GM12878 (cell line): ENCODE results near the gene TRIOBP. TPM values are rescaled to one million over a fixed set of nuclear protein-coding genes. Genes with fewer than 3 reads are reported as not detected.

ENCODE experiments used
- ATAC-seq: fragments of 200-7000 bp; cut with Tn5 transposase; 3 replicates; pipeline ENCODE4 v1.9.1; 2020; ENCODE audit warnings: mild to moderate bottlenecking, moderate library complexity
- BruUV-seq: library from RNA; stranded (reverse); fragments of 400-500 nt; replicated peaks from 2 replicates; lab custom pipeline; 2021; lab: Mats Ljungman, UMichigan
- CTCF ChIA-PET: fragments of 300-600 bp; sonication (Branson Sonifier 250); formaldehyde crosslinking; extraction: SDS; loops from one replicate; lab custom pipeline; 2021; ENCODE audit warnings: inconsistent platforms; lab: Yijun Ruan, JAX
- POLR2A ChIA-PET: fragments of 350-600 bp; formaldehyde crosslinking; extraction: SDS; loops from one replicate; lab custom pipeline; 2021; ENCODE audit warnings: inconsistent platforms; lab: Charles Lee
- RAD21 ChIA-PET: fragments of 300-600 bp; sonication (Branson Sonifier 250); formaldehyde crosslinking; loops from one replicate; lab custom pipeline; 2023; ENCODE audit warnings: antibody characterized with exemption; ENCODE audit not compliant: unreplicated experiment; lab: Charles Lee
- SMC1A ChIA-PET: fragments of 300-600 bp; sonication (Branson Sonifier 250); formaldehyde crosslinking; loops from one replicate; lab custom pipeline; 2023; ENCODE audit not compliant: unreplicated experiment, uncharacterized antibody; lab: Charles Lee
- DNase-seq: peaks from one replicate; pipeline ENCODE4 v3.0.0-alpha.2; 2011; ENCODE audit warnings: low read depth, low spot score
- FAIRE-seq: peaks from 3 replicates; lab custom pipeline; 2011; peaks lifted over from hg19 to GRCh38; lab: Jason Lieb, UNC
- H2AFZ ChIP-seq: 2 replicates; pipeline ENCODE4 v1.6.0; 2011; ENCODE audit warnings: low read depth, low read length, control low read depth; ENCODE audit not compliant: control insufficient read depth
- H3K27ac ChIP-seq: 2 replicates; pipeline ENCODE4 v1.5.1; 2011; ENCODE audit warnings: control low read depth; ENCODE audit not compliant: control insufficient read depth, insufficient read depth
- H3K27me3 ChIP-seq, 2 experiments: replicated peaks in 1 of 2; 2 replicates each; pipeline versions ENCODE4 v1.6.0 to v1.6.1; 2011; ENCODE audit warnings: low read length in 1 of 2; ENCODE audit not compliant: control insufficient read depth in 2 of 2, insufficient read depth in 2 of 2
- H3K36me3 ChIP-seq, 2 experiments: 2 replicates each; pipeline ENCODE4 v1.5.1; 2011; ENCODE audit warnings: low read length in 1 of 2; ENCODE audit not compliant: control insufficient read depth in 2 of 2, insufficient read depth in 2 of 2
- H3K4me1 ChIP-seq: 2 replicates; pipeline ENCODE4 v1.6.1; 2011; ENCODE audit warnings: mild to moderate bottlenecking, low read length, moderate library complexity, mixed read lengths; ENCODE audit not compliant: control insufficient read depth, insufficient read depth
- H3K4me2 ChIP-seq: 2 replicates; pipeline ENCODE4 v1.6.0; 2011; ENCODE audit warnings: control low read depth; ENCODE audit not compliant: control insufficient read depth, insufficient read depth
- H3K4me3 ChIP-seq: fragments of 200-600 bp; sonication (generic); 2 replicates; pipeline ENCODE4 v1.5.1; 2016
- H3K79me2 ChIP-seq: 2 replicates; pipeline ENCODE4 v1.6.0; 2011; ENCODE audit warnings: low read length; ENCODE audit not compliant: control insufficient read depth, insufficient read depth
- H3K9ac ChIP-seq: 2 replicates; pipeline ENCODE4 v1.8.0; 2011; ENCODE audit warnings: low read length, control low read depth, mixed read lengths; ENCODE audit not compliant: control insufficient read depth, insufficient read depth
- H3K9me3 ChIP-seq: replicated peaks from 3 replicates; pipeline ENCODE4 v1.5.1; 2011; ENCODE audit warnings: mild to moderate bottlenecking, low read length; ENCODE audit not compliant: control insufficient read depth, insufficient read depth
- H4K20me1 ChIP-seq: 2 replicates; pipeline ENCODE4 v1.6.0; 2011; ENCODE audit not compliant: control insufficient read depth, insufficient read depth
- BACH1 ChIP-seq: fragments of 450-650 bp; IDR thresholded peaks from 2 replicates; pipeline ENCODE4 v1.6.1; 2017; ENCODE audit warnings: mild to moderate bottlenecking, borderline replicate concordance
- BCL11A ChIP-seq: IDR thresholded peaks from 2 replicates; pipeline ENCODE4 v1.6.1; 2011; ENCODE audit warnings: low read depth, low read length
- CBX3 ChIP-seq: fragments of 200-600 bp; sonication (generic); IDR thresholded peaks from 2 replicates; pipeline ENCODE4 v1.6.1; 2016; ENCODE audit warnings: low read depth, borderline replicate concordance
- CREM ChIP-seq: IDR thresholded peaks from 2 replicates; pipeline ENCODE4 v1.6.1; 2014; ENCODE audit warnings: antibody characterized with exemption, low read depth
- FOS ChIP-seq: IDR thresholded peaks from 3 replicates; pipeline ENCODE4 v1.6.1; 2011; ENCODE audit warnings: borderline replicate concordance; ENCODE audit not compliant: insufficient read length; ENCODE audit errors: extremely low read depth
- LARP7 ChIP-seq: fragments of 450-650 bp; IDR thresholded peaks from 2 replicates; pipeline ENCODE4 v1.6.1; 2017; ENCODE audit warnings: mild to moderate bottlenecking
- NFYB ChIP-seq: IDR thresholded peaks from 2 replicates; pipeline ENCODE4 v1.6.1; 2011; ENCODE audit warnings: low read depth, mild to moderate bottlenecking, low read length, improper control_type of control experiment, moderate library complexity; ENCODE audit not compliant: insufficient read depth
- PAX5 ChIP-seq: IDR thresholded peaks from 2 replicates; pipeline ENCODE4 v1.6.1; 2011; ENCODE audit warnings: low read depth, low read length, borderline replicate concordance
- PAX8 ChIP-seq: fragments of 450-650 bp; IDR thresholded peaks from 2 replicates; pipeline ENCODE4 v1.6.1; 2017; ENCODE audit warnings: mild to moderate bottlenecking, moderate library complexity
- YBX1 ChIP-seq: fragments of 450-650 bp; IDR thresholded peaks from 2 replicates; pipeline ENCODE4 v1.6.1; 2016; ENCODE audit warnings: antibody characterized with exemption
- WGBS: methylation state at CpG from one replicate; pipeline ENCODE4 v1.1.6; 2016; ENCODE audit warnings: low lambda C conversion rate; ENCODE audit not compliant: insufficient replicate concordance, insufficient coverage; ENCODE audit errors: missing lambda C conversion rate; 5-methylcytosine and 5-hydroxymethylcytosine counted together
- in situ Hi-C: fragments of 300-500 bp; cut with MboI; formaldehyde crosslinking; loops from 9 replicates; pipeline ENCODE4 v1.14.3; 2018; ENCODE audit warnings: mixed read lengths
- intact Hi-C: fragments of 100-400 bp; cut with micrococcal nuclease; formaldehyde crosslinking; loops from one replicate; pipeline ENCODE4 v1.14.2; 2022; ENCODE audit not compliant: unreplicated experiment
- polyA plus RNA-seq, 11 experiments: library from polyadenylated mRNA; depleted of rRNA in 4 of 11; unstranded in 6 of 11; stranded (reverse) in 5 of 11; fragments of >200 nt; fragmentation: Nextera tagmentation in 4 of 11; fragmentation: Illumina TruSeq in 1 of 11; extraction: Ambion mirVana in 4 of 11; extraction: Trizol in 1 of 11; gene quantifications; 1 replicate in 1 of 11; 2 replicates in 10 of 11; pipeline versions ENCODE4 v1.2.1 to v1.2.3, GENCODE V29; 2011 to 2016; ENCODE audit warnings: inconsistent platforms in 2 of 11, missing spikeins in 2 of 11, low read depth in 1 of 11
- total RNA-seq, 4 experiments: library from RNA; depleted of rRNA in 3 of 4; stranded (reverse); fragments of >200 nt in 3 of 4; fragmentation: Illumina TruSeq in 1 of 4; extraction: Trizol in 1 of 4; gene quantifications; 2 replicates each; pipeline versions ENCODE4 v1.2.1 to v1.2.3, GENCODE V29; 2013 to 2021
- TF ChIP-seq, protein P1 (sequence below): fragments of 450-650 bp; IDR thresholded peaks from 2 replicates; pipeline ENCODE4 v1.6.1; 2016; ENCODE audit warnings: mild to moderate bottlenecking, moderate library complexity, borderline replicate concordance
- TF ChIP-seq, protein P2 (sequence below): fragments of 450-650 bp; IDR thresholded peaks from 2 replicates; pipeline ENCODE4 v1.6.1; 2014; ENCODE audit warnings: mild to moderate bottlenecking
- TF ChIP-seq, protein P3 (sequence below): IDR thresholded peaks from 2 replicates; pipeline ENCODE4 v1.6.1; 2011; ENCODE audit warnings: borderline replicate concordance, low read depth, mild to moderate bottlenecking, moderate library complexity, mixed read lengths, low read length; ENCODE audit not compliant: insufficient read depth; ENCODE audit errors: extremely low read length
- TF ChIP-seq, protein P4 (sequence below): fragments of 450-650 bp; IDR thresholded peaks from 2 replicates; pipeline ENCODE4 v1.6.1; 2018; ENCODE audit warnings: mild to moderate bottlenecking, low read depth, moderate library complexity; ENCODE audit not compliant: partially characterized antibody

The TRIOBP gene
- total and polyA plus RNA-seq, 10 of the 15 experiments (the other 5 are each of a cell fraction or from before 2014, with no cell fraction given): 0.21 to 23.6 (median 11.9) TPM

DNA sequence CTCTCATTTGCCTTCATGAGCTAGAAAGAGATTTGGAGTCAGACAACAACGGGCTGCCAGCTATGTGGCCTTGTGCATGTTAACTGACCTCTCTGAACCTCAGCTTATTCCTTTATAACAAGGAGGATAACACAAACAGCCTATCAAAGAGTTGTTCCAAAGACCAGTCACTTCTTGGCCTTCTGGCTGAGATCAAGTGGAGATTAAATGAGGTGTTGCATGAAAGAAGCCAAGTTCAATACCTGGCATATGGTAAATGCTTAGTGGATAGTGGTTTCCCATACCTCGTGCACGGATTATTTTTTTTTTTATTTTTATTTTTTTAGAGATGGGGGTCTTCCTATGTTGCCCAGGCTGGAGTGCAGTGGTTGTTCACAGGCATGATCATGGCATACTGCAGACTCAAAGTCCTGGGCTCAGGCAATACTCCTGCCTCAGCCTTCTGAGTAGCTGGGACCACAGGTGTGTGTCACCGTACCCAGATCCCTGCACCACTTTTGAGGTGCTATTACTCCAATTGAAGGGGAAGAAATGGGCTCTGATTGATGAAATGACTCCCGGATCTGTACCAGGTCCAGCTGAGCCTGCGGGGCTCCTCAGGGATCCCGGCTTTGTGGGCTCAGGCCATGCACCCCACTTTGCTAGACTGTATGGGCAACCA lies 16.5 kb upstream of the TRIOBP start:
- intact Hi-C loops: loop anchor here (5.0 kb wide), 1 partner anchor 143 kb away; no protein-coding TSS in a partner anchor
- Histone ChIP-seq H3K4me1 (peaks cover 18% of the 10 kb centered on the region), H3K27me3 (no peaks in the 10 kb centered on the region), H3K79me2 (peaks cover 23% of the 10 kb centered on the region), H3K9me3 (no peaks in the 10 kb centered on the region), H4K20me1 (no peaks in the 10 kb centered on the region), H3K4me2 (no peak overlapping the region), H3K36me3 (peaks cover 2% of the 10 kb centered on the region in 2 experiments; a peak in 1 of 4 replicates), H3K4me3 (no peak overlapping the region), H3K27ac (no peak overlapping the region), H2AFZ (no peak overlapping the region), H3K9ac (no peak overlapping the region)
- ATAC-seq (no peak), DNase-seq (no peak), FAIRE-seq (no peak)
- CTCF ChIA-PET: interaction anchor here (0.5 to 19.9 kb wide), 10 partner anchors 9 to 128 kb away, joined by 3 to 414 read pairs (median 9); partner anchors contain the start of genes GCAT, GGA1, PDXP and SH3BP1
- 71% methylated on average over 7 of the region's 7 CpGs for WGBS
- in situ Hi-C loops: loop anchor here (5.0 kb wide), 1 partner anchor 53 kb away; no protein-coding TSS in a partner anchor
- RAD21 ChIA-PET: interaction anchor here (0.9 to 7.6 kb wide), 8 partner anchors 11 to 73 kb away, joined by 3 to 164 read pairs (median 10); partner anchors contain the start of genes GGA1, PDXP and SH3BP1
- POLR2A ChIA-PET: interaction anchor here (0.8 to 14.0 kb wide), 8 partner anchors 20 to 90 kb away, joined by 4 to 209 read pairs (median 8); partner anchors contain the start of gene PDXP
- BruUV-seq: no TSS peak
- SMC1A ChIA-PET: interaction anchor here (0.7 to 10.9 kb wide), 8 partner anchors 19 to 73 kb away, joined by 3 to 157 read pairs (median 10); partner anchors contain the start of gene PDXP
- TF ChIP-seq PAX5: no peak
- TF ChIP-seq PAX8: no peak
- TF ChIP-seq, protein P1, sequence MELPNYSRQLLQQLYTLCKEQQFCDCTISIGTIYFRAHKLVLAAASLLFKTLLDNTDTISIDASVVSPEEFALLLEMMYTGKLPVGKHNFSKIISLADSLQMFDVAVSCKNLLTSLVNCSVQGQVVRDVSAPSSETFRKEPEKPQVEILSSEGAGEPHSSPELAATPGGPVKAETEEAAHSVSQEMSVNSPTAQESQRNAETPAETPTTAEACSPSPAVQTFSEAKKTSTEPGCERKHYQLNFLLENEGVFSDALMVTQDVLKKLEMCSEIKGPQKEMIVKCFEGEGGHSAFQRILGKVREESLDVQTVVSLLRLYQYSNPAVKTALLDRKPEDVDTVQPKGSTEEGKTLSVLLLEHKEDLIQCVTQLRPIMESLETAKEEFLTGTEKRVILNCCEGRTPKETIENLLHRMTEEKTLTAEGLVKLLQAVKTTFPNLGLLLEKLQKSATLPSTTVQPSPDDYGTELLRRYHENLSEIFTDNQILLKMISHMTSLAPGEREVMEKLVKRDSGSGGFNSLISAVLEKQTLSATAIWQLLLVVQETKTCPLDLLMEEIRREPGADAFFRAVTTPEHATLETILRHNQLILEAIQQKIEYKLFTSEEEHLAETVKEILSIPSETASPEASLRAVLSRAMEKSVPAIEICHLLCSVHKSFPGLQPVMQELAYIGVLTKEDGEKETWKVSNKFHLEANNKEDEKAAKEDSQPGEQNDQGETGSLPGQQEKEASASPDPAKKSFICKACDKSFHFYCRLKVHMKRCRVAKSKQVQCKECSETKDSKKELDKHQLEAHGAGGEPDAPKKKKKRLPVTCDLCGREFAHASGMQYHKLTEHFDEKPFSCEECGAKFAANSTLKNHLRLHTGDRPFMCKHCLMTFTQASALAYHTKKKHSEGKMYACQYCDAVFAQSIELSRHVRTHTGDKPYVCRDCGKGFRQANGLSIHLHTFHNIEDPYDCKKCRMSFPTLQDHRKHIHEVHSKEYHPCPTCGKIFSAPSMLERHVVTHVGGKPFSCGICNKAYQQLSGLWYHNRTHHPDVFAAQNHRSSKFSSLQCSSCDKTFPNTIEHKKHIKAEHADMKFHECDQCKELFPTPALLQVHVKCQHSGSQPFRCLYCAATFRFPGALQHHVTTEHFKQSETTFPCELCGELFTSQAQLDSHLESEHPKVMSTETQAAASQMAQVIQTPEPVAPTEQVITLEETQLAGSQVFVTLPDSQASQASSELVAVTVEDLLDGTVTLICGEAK: no peak
- TF ChIP-seq CBX3: no peak
- TF ChIP-seq, protein P2, sequence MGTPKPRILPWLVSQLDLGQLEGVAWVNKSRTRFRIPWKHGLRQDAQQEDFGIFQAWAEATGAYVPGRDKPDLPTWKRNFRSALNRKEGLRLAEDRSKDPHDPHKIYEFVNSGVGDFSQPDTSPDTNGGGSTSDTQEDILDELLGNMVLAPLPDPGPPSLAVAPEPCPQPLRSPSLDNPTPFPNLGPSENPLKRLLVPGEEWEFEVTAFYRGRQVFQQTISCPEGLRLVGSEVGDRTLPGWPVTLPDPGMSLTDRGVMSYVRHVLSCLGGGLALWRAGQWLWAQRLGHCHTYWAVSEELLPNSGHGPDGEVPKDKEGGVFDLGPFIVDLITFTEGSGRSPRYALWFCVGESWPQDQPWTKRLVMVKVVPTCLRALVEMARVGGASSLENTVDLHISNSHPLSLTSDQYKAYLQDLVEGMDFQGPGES: no peak
- no peak for TF ChIP-seq YBX1
- no peak for TF ChIP-seq CREM
- TF ChIP-seq, protein P3, sequence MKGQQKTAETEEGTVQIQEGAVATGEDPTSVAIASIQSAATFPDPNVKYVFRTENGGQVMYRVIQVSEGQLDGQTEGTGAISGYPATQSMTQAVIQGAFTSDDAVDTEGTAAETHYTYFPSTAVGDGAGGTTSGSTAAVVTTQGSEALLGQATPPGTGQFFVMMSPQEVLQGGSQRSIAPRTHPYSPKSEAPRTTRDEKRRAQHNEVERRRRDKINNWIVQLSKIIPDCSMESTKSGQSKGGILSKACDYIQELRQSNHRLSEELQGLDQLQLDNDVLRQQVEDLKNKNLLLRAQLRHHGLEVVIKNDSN: no peak
- no peak for TF ChIP-seq LARP7
- TF ChIP-seq BCL11A: no peak
- no peak for TF ChIP-seq BACH1
- TF ChIP-seq FOS: no peak
- no peak for TF ChIP-seq NFYB
- TF ChIP-seq, protein P4, sequence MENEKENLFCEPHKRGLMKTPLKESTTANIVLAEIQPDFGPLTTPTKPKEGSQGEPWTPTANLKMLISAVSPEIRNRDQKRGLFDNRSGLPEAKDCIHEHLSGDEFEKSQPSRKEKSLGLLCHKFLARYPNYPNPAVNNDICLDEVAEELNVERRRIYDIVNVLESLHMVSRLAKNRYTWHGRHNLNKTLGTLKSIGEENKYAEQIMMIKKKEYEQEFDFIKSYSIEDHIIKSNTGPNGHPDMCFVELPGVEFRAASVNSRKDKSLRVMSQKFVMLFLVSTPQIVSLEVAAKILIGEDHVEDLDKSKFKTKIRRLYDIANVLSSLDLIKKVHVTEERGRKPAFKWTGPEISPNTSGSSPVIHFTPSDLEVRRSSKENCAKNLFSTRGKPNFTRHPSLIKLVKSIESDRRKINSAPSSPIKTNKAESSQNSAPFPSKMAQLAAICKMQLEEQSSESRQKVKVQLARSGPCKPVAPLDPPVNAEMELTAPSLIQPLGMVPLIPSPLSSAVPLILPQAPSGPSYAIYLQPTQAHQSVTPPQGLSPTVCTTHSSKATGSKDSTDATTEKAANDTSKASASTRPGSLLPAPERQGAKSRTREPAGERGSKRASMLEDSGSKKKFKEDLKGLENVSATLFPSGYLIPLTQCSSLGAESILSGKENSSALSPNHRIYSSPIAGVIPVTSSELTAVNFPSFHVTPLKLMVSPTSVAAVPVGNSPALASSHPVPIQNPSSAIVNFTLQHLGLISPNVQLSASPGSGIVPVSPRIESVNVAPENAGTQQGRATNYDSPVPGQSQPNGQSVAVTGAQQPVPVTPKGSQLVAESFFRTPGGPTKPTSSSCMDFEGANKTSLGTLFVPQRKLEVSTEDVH: no peak
